ENCODE results near the gene ALOX15B. TPM values are rescaled to one million over a fixed set of nuclear protein-coding genes. Genes with fewer than 3 reads are reported as not detected.

Gene ALOX15B
- total and polyA plus RNA-seq, 9 of the 15 experiments (the other 6 are each of a cell fraction or from before 2014, with no cell fraction given): 0.04 TPM; not detected in 8

GRCh38 chr17:8022360-8023003 lies 16.4 kb upstream of the ALOX15B start:
- ChIA-PET CTCF (ENCODE audit: low intra/inter-chr PET ratio) (no interaction called here), POLR2A (interaction anchor here (0.9 kb wide), 1 partner anchor 83 kb away, joined by 3 read pairs; no protein-coding TSS in a partner anchor)
- 5% methylated on average over 3 of the region's 4 CpGs for WGBS (ENCODE audit: insufficient coverage, low coverage, missing lambda C conversion rate)
- Histone ChIP-seq H3K9me1 (ENCODE audit: control insufficient read depth, insufficient read depth, low read length) (no peaks in the 10 kb centered on the region), H3K27me3 (ENCODE audit: control insufficient read depth in 2 of 2, insufficient read depth in 2 of 2, low read length in 2 of 2) (peaks cover 6 to 35% of the 10 kb centered on the region in 2 experiments; a peak in 4 of 5 replicates), H3K4me3 (no peak overlapping the region), H3K27ac (ENCODE audit: extremely low read depth, low read depth, low read length) (no peak overlapping the region), H4K20me1 (replicated peaks; ENCODE audit: control insufficient read depth, insufficient read depth, low read length) (no peaks in the 10 kb centered on the region), H3K4me2 (ENCODE audit: insufficient read depth, low read length) (no peak overlapping the region), H3K9me3 (replicated peaks; ENCODE audit: control insufficient read depth, insufficient read depth, low read depth, low read length) (no peaks in the 10 kb centered on the region), H3K36me3 (ENCODE audit: control insufficient read depth, insufficient read depth, low read length) (no peaks in the 10 kb centered on the region), H3K4me1 (replicated peaks in 1 of 2; ENCODE audit: control insufficient read depth in 2 of 2, insufficient read depth in 2 of 2, low read length in 2 of 2) (no peaks in the 10 kb centered on the region), H3K79me2 (ENCODE audit: control insufficient read depth, insufficient read depth, low read length) (no peaks in the 10 kb centered on the region), H2AFZ (ENCODE audit: low read depth, low read length) (no peak overlapping the region), H3K9ac (ENCODE audit: insufficient read depth in 1 of 2, low read depth in 2 of 2, low read length in 2 of 2) (no peak overlapping the region)
- BruUV-seq (replicated peaks): no TSS peak
- intact Hi-C loops (cut with micrococcal nuclease): no loop called here
- no peak for FAIRE-seq
- TF ChIP-seq FOXJ3 (CRISPR knock-in tag; IDR thresholded peaks at IDR 0.05) (no peak), BACH1 (tag; IDR thresholded peaks at IDR 0.05) (no peak), PML (IDR thresholded peaks at IDR 0.05; ENCODE audit: low read length) (no peak), ATF3 (IDR thresholded peaks at IDR 0.05) (peak; percentile 56; the same call in 1 of the 2 replicates), ATF3 (CRISPR knock-in tag; conservative IDR thresholded peaks at IDR 0.05) (no peak)
- no peak for DNase-seq (ENCODE audit: extremely low read depth in 1 of 4, low spot score in 3 of 4)
- in situ Hi-C loops (cut with MboI): no loop called here
- no peak for ATAC-seq
